HepG2 (cell line): ENCODE results near the gene ELL. TPM values are rescaled to one million over a fixed set of nuclear protein-coding genes. Genes with fewer than 3 reads are reported as not detected.

Experiments used
- polyA plus RNA-seq, 8 experiments: library from polyadenylated mRNA; depleted of rRNA in 3 of 8; stranded (reverse) in 7 of 8; unstranded in 1 of 8; fragments of >200 nt; fragmentation: Illumina TruSeq in 4 of 8; extraction: Trizol in 4 of 8; gene quantifications; 2 replicates each; pipeline versions ENCODE4 v1.2.1 to v1.2.3, GENCODE V29; 2011 to 2016; ENCODE audit warnings: low read depth in 4 of 8, missing spikeins in 1 of 8, mixed read lengths in 1 of 8; ENCODE audit not compliant: insufficient read depth in 1 of 8
- total RNA-seq, 5 experiments: library from RNA; depleted of rRNA; stranded (reverse); fragments of >200 nt; fragmentation: Illumina TruSeq; extraction: Trizol; gene quantifications; 2 replicates each; pipeline ENCODE4 v1.2.3, GENCODE V29; 2016; ENCODE audit warnings: low read depth in 1 of 5

The ELL gene
- total and polyA plus RNA-seq, 2 of the 13 experiments (the other 11 are each of a cell fraction or from before 2014, with no cell fraction given): 3.7 to 5.4 TPM

Other genes with a start within 250 kb of the ELL start
- gene IQCN, start 247.6 kb downstream of the ELL start, total RNA-seq (2016; rRNA removed; fragmentation: Illumina TruSeq; extraction: Trizol): 0.04 and 0.07 TPM in 2 replicates
- gene IQCN, start 247.6 kb downstream of the ELL start, polyA plus RNA-seq (2011; rRNA removed): 0.14 and 0.18 TPM in 2 replicates
- gene JUND, start 240.4 kb downstream of the ELL start, total RNA-seq (2016; rRNA removed; fragmentation: Illumina TruSeq; extraction: Trizol): 31.8 and 41.2 TPM in 2 replicates
- 59.8 and 124 TPM in 2 replicates for gene JUND, start 240.4 kb downstream of the ELL start, polyA plus RNA-seq (2011; rRNA removed)
- 166 and 188 TPM in 2 replicates for gene LSM4, start 199.0 kb downstream of the ELL start, total RNA-seq (2016; rRNA removed; fragmentation: Illumina TruSeq; extraction: Trizol)
- 65.8 and 66.8 TPM in 2 replicates for gene LSM4, start 199.0 kb downstream of the ELL start, polyA plus RNA-seq (2011; rRNA removed)
- gene PGPEP1, start 181.5 kb downstream of the ELL start, total RNA-seq (2016; rRNA removed; fragmentation: Illumina TruSeq; extraction: Trizol): 56.6 and 57.7 TPM in 2 replicates
- 53.1 and 64.3 TPM in 2 replicates for gene PGPEP1, start 181.5 kb downstream of the ELL start, polyA plus RNA-seq (2011; rRNA removed)
- gene GDF15, start 135.9 kb downstream of the ELL start, total RNA-seq (2016; rRNA removed; fragmentation: Illumina TruSeq; extraction: Trizol): 43.0 and 146 TPM in 2 replicates
- gene GDF15, start 135.9 kb downstream of the ELL start, polyA plus RNA-seq (2011; rRNA removed): 422 and 537 TPM in 2 replicates
- 0.13 TPM in 1 of 2 replicates, not detected in the other for gene LRRC25, start 124.4 kb downstream of the ELL start, total RNA-seq (2016; rRNA removed; fragmentation: Illumina TruSeq; extraction: Trizol)
- gene LRRC25, start 124.4 kb downstream of the ELL start, polyA plus RNA-seq (2011; rRNA removed): 0.53 and 0.85 TPM in 2 replicates
- gene SSBP4, start 102.7 kb downstream of the ELL start, total RNA-seq (2016; rRNA removed; fragmentation: Illumina TruSeq; extraction: Trizol): 19.3 and 39.5 TPM in 2 replicates
- gene SSBP4, start 102.7 kb downstream of the ELL start, polyA plus RNA-seq (2011; rRNA removed): 20.8 and 33.4 TPM in 2 replicates
- gene ISYNA1, start 83.9 kb downstream of the ELL start, total RNA-seq (2016; rRNA removed; fragmentation: Illumina TruSeq; extraction: Trizol): 29.4 and 48.5 TPM in 2 replicates
- 29.6 and 36.5 TPM in 2 replicates for gene ISYNA1, start 83.9 kb downstream of the ELL start, polyA plus RNA-seq (2011; rRNA removed)
- gene FKBP8, start 21.5 kb upstream of the ELL start, total RNA-seq (2016; rRNA removed; fragmentation: Illumina TruSeq; extraction: Trizol): 75.1 and 81.7 TPM in 2 replicates
- 93.9 and 135 TPM in 2 replicates for gene FKBP8, start 21.5 kb upstream of the ELL start, polyA plus RNA-seq (2011; rRNA removed)
- gene KXD1, start 35.8 kb upstream of the ELL start, total RNA-seq (2016; rRNA removed; fragmentation: Illumina TruSeq; extraction: Trizol): 44.6 and 53.1 TPM in 2 replicates
- gene KXD1, start 35.8 kb upstream of the ELL start, polyA plus RNA-seq (2011; rRNA removed): 143 and 160 TPM in 2 replicates
- 959 and 1,184 TPM in 2 replicates for gene UBA52, start 49.8 kb upstream of the ELL start, total RNA-seq (2016; rRNA removed; fragmentation: Illumina TruSeq; extraction: Trizol)
- gene UBA52, start 49.8 kb upstream of the ELL start, polyA plus RNA-seq (2011; rRNA removed): 1,655 and 1,782 TPM in 2 replicates
- 20.7 and 25.4 TPM in 2 replicates for gene REX1BD, start 66.7 kb upstream of the ELL start, total RNA-seq (2016; rRNA removed; fragmentation: Illumina TruSeq; extraction: Trizol)
- gene REX1BD, start 66.7 kb upstream of the ELL start, polyA plus RNA-seq (2011; rRNA removed): 7.5 and 7.6 TPM in 2 replicates
- 105 and 217 TPM in 2 replicates for gene CRLF1, start 84.7 kb upstream of the ELL start, total RNA-seq (2016; rRNA removed; fragmentation: Illumina TruSeq; extraction: Trizol)
- 296 and 337 TPM in 2 replicates for gene CRLF1, start 84.7 kb upstream of the ELL start, polyA plus RNA-seq (2011; rRNA removed)
- gene TMEM59L, start 90.8 kb upstream of the ELL start, total RNA-seq (2016; rRNA removed; fragmentation: Illumina TruSeq; extraction: Trizol): 0.69 and 0.97 TPM in 2 replicates
- gene TMEM59L, start 90.8 kb upstream of the ELL start, polyA plus RNA-seq (2011; rRNA removed): 5.5 and 7.2 TPM in 2 replicates
- 1.7 and 3.4 TPM in 2 replicates for gene KLHL26, start 115.0 kb upstream of the ELL start, total RNA-seq (2016; rRNA removed; fragmentation: Illumina TruSeq; extraction: Trizol)
- 1.2 and 1.5 TPM in 2 replicates for gene KLHL26, start 115.0 kb upstream of the ELL start, polyA plus RNA-seq (2011; rRNA removed)
- gene CRTC1, start 161.6 kb upstream of the ELL start, total RNA-seq (2016; rRNA removed; fragmentation: Illumina TruSeq; extraction: Trizol): 1.3 and 2.0 TPM in 2 replicates
- gene CRTC1, start 161.6 kb upstream of the ELL start, polyA plus RNA-seq (2011; rRNA removed): 2.7 and 3.2 TPM in 2 replicates